Fibroblast of mammary gland (primary cell): ENCODE data around the gene SPTLC2.

Source experiments
- DNase-seq: peaks from one replicate; pipeline ENCODE4 v3.0.0-alpha.2; 2010; ENCODE audit warnings: low read depth
- H3K4me3 ChIP-seq: 2 replicates; pipeline ENCODE4 v1.5.1; 2011; ENCODE audit warnings: low read depth, mild to moderate bottlenecking, low read length, moderate library complexity; ENCODE audit not compliant: control insufficient read depth
- CTCF ChIP-seq: conservative IDR thresholded peaks from 2 replicates; pipeline ENCODE4 v1.5.1; 2011; ENCODE audit warnings: low read depth, low read length, inconsistent platforms; ENCODE audit not compliant: control insufficient read depth, insufficient read depth

Gene SPTLC2

DNA sequence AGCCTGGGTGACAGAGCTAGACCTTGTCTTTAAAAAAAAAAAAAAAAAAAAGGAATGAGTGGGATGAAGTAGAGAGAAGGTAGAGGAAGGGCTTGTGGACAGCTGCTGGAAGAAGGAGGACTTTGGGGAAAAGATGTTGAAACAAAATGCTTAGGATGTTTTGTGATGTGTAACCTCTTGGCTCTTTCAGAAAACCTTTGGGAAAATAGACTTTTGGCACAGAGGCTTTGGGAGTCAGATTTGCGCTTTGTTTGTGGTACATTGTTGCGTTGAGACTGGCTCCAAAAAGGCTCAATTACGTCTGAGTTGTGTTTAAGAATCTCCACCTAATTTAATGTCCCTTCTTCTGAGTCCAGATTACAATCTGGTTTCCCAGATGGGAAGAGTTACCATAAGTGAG is 32.9 kb upstream of the SPTLC2 start:
- TF ChIP-seq CTCF = no peak
- DNase-seq = peak; percentile 64
- H3K4me3 ChIP-seq = no peak overlapping the region

GRCh38 chr14:77648520-77649200 is 32.2 kb upstream of the SPTLC2 start:
- DNase-seq = no peak
- H3K4me3 ChIP-seq = no peak overlapping the region
- TF ChIP-seq CTCF = no peak

DNA sequence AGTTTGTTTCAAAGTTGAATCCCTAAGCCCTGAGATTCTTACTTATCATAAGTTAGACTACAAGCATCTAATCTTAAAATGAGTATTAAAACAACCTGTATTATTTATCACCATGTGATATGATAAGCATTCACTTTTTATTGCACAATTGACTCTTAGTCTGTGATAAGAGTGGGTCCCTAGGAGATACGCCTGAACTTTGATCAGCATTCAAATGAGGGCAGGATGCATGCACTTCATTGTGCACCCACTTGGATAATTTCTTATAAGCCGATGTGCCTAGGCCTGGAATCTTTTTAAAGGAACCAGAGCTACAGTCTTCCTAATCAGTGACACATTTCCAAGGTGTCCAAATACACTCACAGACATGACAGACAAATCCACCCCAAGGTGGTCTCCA is 31.4 kb upstream of the SPTLC2 start:
- no peak for DNase-seq
- no peak for TF ChIP-seq CTCF
- H3K4me3 ChIP-seq = no peak overlapping the region

GRCh38 chr14:77646907-77647306 is 30.5 kb upstream of the SPTLC2 start:
- no peak overlapping the region for H3K4me3 ChIP-seq
- DNase-seq = no peak
- TF ChIP-seq CTCF = no peak

DNA sequence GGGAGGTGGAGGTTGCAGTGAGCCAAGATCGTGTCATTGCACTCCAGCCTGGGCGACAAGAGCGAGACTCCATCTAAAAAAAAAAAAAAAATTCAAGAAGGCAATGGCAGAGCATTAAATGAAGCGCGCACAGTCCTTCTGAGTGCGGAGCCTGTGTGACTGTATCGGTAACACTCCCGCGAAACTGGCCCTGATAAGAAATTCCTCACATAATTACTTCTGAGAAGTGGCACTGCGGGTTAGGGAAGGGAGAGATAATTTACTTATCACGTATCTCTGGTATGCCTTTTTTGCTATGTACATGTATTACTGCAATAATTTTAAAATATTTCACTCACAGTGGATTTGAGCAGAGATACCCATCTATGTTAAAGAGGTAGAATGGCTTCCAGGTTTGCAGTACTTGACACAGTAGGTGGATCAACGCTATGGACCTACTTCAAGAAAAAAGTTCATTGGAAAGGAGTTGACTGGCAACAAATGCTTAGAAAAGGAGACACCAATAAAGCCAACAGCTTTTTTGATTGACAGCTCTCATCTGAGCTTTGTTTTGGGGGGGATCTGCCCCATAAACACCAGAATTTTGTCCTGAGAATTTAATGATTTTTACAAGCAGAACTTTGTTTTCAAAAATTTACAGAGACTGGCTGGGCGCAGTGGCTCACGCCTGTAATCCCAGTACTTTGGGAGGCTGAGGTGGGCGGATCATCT is 29.2 kb upstream of the SPTLC2 start:
- TF ChIP-seq CTCF = no peak
- H3K4me3 ChIP-seq = no peak overlapping the region
- DNase-seq = no peak

DNA sequence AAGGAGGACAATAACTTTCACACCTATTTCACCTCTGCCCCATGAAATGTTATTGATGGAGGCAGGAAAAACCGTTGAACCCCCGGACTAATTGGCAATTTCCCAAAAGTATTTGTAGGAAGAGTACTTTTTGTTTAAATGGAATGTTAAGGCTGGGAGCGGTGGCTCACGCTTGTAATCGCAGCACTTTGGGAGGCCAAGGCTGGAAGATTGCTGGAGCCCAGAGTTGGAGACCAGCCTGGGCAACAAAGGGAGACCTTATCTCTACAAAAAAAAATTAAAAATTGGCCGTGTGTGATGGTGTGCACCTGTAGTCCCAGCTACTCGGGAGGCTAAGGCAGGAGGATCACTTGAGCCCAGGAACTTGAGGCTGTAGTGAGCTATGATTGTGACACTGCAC is 26.0 kb upstream of the SPTLC2 start:
- no peak for DNase-seq
- H3K4me3 ChIP-seq = peak overlapping the region; percentile 45

More for the DNA sequence above, 26.0 kb upstream of the SPTLC2 start:
- no peak for TF ChIP-seq CTCF
